Subcutaneous adipose tissue (tissue), 4 donors: ENCODE measurements around the gene RBAK. TPM values are rescaled to one million over a fixed set of nuclear protein-coding genes. Genes with fewer than 3 reads are reported as not detected.

Experiments used
- CTCF ChIP-seq: fragments of 450-650 bp; IDR thresholded peaks from one replicate; pipeline ENCODE4 v1.5.1; 2016; ENCODE audit warnings: low read depth, mild to moderate bottlenecking, control low read depth, antibody characterized with exemption, moderate library complexity
- total RNA-seq, 4 donors: library from RNA; depleted of rRNA; stranded (reverse); fragments of >200 nt; gene quantifications; one replicate each; pipeline ENCODE4 v1.1.0, GENCODE V29; 2016

Gene RBAK
- total RNA-seq, 4 donors from 2014 or later = 9.5 to 14.7 (median 11.4) TPM

GRCh38 chr7:5053175-5053574, 7.5 kb downstream of the RBAK start:
- TF ChIP-seq CTCF = no peak

GRCh38 chr7:5063698-5064097, 18.0 kb downstream of the RBAK start:
- TF ChIP-seq CTCF = no peak

GRCh38 chr7:5064391-5065106, 18.9 kb downstream of the RBAK start:
- no peak for TF ChIP-seq CTCF

- no peak for TF ChIP-seq CTCF
Measured at GRCh38 chr7:5065107-5065407, 19.4 kb downstream of the RBAK start.

GRCh38 chr7:5068521-5068920, 22.9 kb downstream of the RBAK start:
- no peak for TF ChIP-seq CTCF

DNA sequence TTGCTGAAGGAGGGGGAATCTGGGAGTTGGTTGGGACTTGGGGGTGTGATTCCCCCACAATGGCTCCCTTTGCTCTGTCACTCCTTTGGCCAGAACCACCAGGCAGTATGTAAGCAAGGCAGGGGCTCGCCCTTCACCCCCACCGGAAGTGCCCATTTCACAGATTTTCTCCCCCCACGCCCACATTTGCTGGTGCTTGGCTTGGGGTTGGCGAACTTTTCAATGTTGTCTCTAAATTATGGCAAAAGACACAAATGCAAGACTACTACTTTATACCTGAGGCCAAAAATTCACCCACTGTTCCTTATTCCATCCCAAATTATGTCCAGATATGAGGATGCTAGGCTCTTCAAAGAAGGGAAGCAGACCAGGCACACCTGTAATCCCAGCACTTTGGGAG, 24.5 kb downstream of the RBAK start:
- TF ChIP-seq CTCF = no peak

GRCh38 chr7:5077740-5078139, 32.1 kb downstream of the RBAK start:
- TF ChIP-seq CTCF = no peak
